HepG2 (cell line): Measurements from ENCODE around the gene C9orf50. TPM values are rescaled to one million over a fixed set of nuclear protein-coding genes. Genes with fewer than 3 reads are reported as not detected.

ENCODE experiments used
- ATF7-NPFF ChIP-seq: sonication (generic); formaldehyde crosslinking; IDR thresholded peaks from 2 replicates; pipeline ENCODE4 v1.8.1; 2023; ENCODE audit warnings: mild to moderate bottlenecking, low read depth, missing genetic modification reagents, moderate library complexity
- CEBPG ChIP-seq: IDR thresholded peaks from 2 replicates; pipeline ENCODE4 v1.6.1; 2016
- FOXA3 ChIP-seq: IDR thresholded peaks from 2 replicates; pipeline ENCODE4 v1.6.1; 2016; ENCODE audit warnings: missing genetic modification reagents, missing compliant biosample characterization
- HIVEP1 ChIP-seq: sonication (generic); formaldehyde crosslinking; IDR thresholded peaks from 2 replicates; pipeline ENCODE4 v1.4.0; 2020; ENCODE audit warnings: mild to moderate bottlenecking, missing genetic modification reagents
- HOXA7 ChIP-seq: sonication (generic); formaldehyde crosslinking; IDR thresholded peaks from 2 replicates; pipeline ENCODE4 v1.8.1; 2022; ENCODE audit warnings: mild to moderate bottlenecking, missing genetic modification reagents, moderate library complexity
- KAT8 ChIP-seq: IDR thresholded peaks from 2 replicates; pipeline ENCODE4 v1.6.1; 2016; ENCODE audit warnings: missing genetic modification reagents, missing compliant biosample characterization
- NFATC3 ChIP-seq: sonication (generic); formaldehyde crosslinking; IDR thresholded peaks from 2 replicates; pipeline ENCODE4 v1.5.1; 2020; ENCODE audit warnings: mild to moderate bottlenecking, missing genetic modification reagents
- SNRNP70 ChIP-seq: fragments of 200-400 bp; formaldehyde crosslinking; IDR thresholded peaks from 2 replicates; pipeline ENCODE4 v1.6.1; 2017; ENCODE audit warnings: mild to moderate bottlenecking, low read depth, low read length, moderate library complexity
- USF2 ChIP-seq, 2 experiments: sonication (generic) in 1 of 2; formaldehyde crosslinking in 1 of 2; IDR thresholded peaks; 2 replicates each; pipeline versions ENCODE4 v1.5.1 to v1.6.1; 2011 to 2020; ENCODE audit warnings: borderline replicate concordance in 1 of 2, low read depth in 1 of 2, low read length in 1 of 2, mild to moderate bottlenecking in 1 of 2, missing genetic modification reagents in 1 of 2, moderate library complexity in 1 of 2
- ZKSCAN5 ChIP-seq: sonication (generic); formaldehyde crosslinking; IDR thresholded peaks from 2 replicates; pipeline ENCODE4 v1.5.1; 2020; ENCODE audit warnings: mild to moderate bottlenecking, missing genetic modification reagents
- ZNF282 ChIP-seq: fragments of 450-650 bp; IDR thresholded peaks from 2 replicates; pipeline ENCODE4 v1.6.1; 2018; ENCODE audit not compliant: partially characterized antibody
- ZNF30 ChIP-seq: sonication (generic); formaldehyde crosslinking; IDR thresholded peaks from 2 replicates; pipeline ENCODE4 v1.5.0; 2020; ENCODE audit warnings: mild to moderate bottlenecking, missing genetic modification reagents
- ZNF460 ChIP-seq: sonication (generic); formaldehyde crosslinking; IDR thresholded peaks from 2 replicates; pipeline ENCODE4 v1.5.1; 2020; ENCODE audit warnings: missing genetic modification reagents, mild to moderate bottlenecking, borderline replicate concordance
- ZNF772 ChIP-seq: sonication (generic); formaldehyde crosslinking; IDR thresholded peaks from 2 replicates; pipeline ENCODE4 v1.5.0; 2020; ENCODE audit warnings: mild to moderate bottlenecking, missing genetic modification reagents
- polyA plus RNA-seq, 8 experiments: library from polyadenylated mRNA; depleted of rRNA in 3 of 8; stranded (reverse) in 7 of 8; unstranded in 1 of 8; fragments of >200 nt; fragmentation: Illumina TruSeq in 4 of 8; extraction: Trizol in 4 of 8; gene quantifications; 2 replicates each; pipeline versions ENCODE4 v1.2.1 to v1.2.3, GENCODE V29; 2011 to 2016; ENCODE audit warnings: low read depth in 4 of 8, missing spikeins in 1 of 8, mixed read lengths in 1 of 8; ENCODE audit not compliant: insufficient read depth in 1 of 8
- total RNA-seq, 5 experiments: library from RNA; depleted of rRNA; stranded (reverse); fragments of >200 nt; fragmentation: Illumina TruSeq; extraction: Trizol; gene quantifications; 2 replicates each; pipeline ENCODE4 v1.2.3, GENCODE V29; 2016; ENCODE audit warnings: low read depth in 1 of 5

The C9orf50 gene
- total and polyA plus RNA-seq, 2 of the 13 experiments (the other 11 are each of a cell fraction or from before 2014, with no cell fraction given), result not detected

GRCh38 chr9:129568560-129569501 lies 52.1 kb downstream of the C9orf50 start (continued):
- no peak for TF ChIP-seq USF2 (IDR thresholded peaks at IDR 0.05; ENCODE audit: low read depth, low read length)
- no peak for TF ChIP-seq USF2 (CRISPR knock-in tag; IDR thresholded peaks at IDR 0.05; ENCODE audit: borderline replicate concordance)
- no peak for TF ChIP-seq NFATC3
- TF ChIP-seq ZKSCAN5 (CRISPR knock-in tag), result no peak
- no peak for TF ChIP-seq SNRNP70
- no peak for TF ChIP-seq HOXA7 (CRISPR knock-in tag)
- TF ChIP-seq ZNF772, result no peak
- no peak; the same call in 1 of the 2 replicates for TF ChIP-seq KAT8 (CRISPR knock-in tag)
- peak; percentile 46; the same call in 1 of the 2 replicates for TF ChIP-seq ATF7-NPFF
- TF ChIP-seq HIVEP1 (CRISPR knock-in tag), result no peak
- TF ChIP-seq ZNF282, result no peak
- no peak for TF ChIP-seq ZNF30 (CRISPR knock-in tag)
- no peak for TF ChIP-seq ZNF460 (CRISPR knock-in tag)
- no peak for TF ChIP-seq CEBPG
- peak; percentile 32; the same call in 1 of the 2 replicates for TF ChIP-seq FOXA3 (CRISPR knock-in tag)
